ENCODE results near the gene SNX20. TPM values are rescaled to one million over a fixed set of nuclear protein-coding genes. Genes with fewer than 3 reads are reported as not detected.
A peak's percentile ranks its signal among the peaks of the same experiment; 100 is the strongest.

The SNX20 gene
- total RNA-seq, 4 donors from 2014 or later: 0.20 to 4.3 (median 2.6) TPM

- Histone ChIP-seq H3K4me3 (no peak overlapping the region), H3K9me3 (peaks cover 15 to 25% of the 10 kb centered on the region in 2 donors), H3K27me3 (no peaks in the 10 kb centered on the region), H3K27ac (no peak overlapping the region), H3K36me3 (peaks cover 0 to 8% (median 0%) of the 10 kb centered on the region in 4 donors), H3K4me1 (no peaks in the 10 kb centered on the region)
- DNase-seq: no peak
- 86 to 90% methylated on average over 2 to 4 of the region's 4 CpGs for WGBS, 2 donors (ENCODE audit: low coverage in 1 of 2)
- intact Hi-C loops (cut with DNase I; ENCODE audit: low total_unique reads) (no loop called here), in situ Hi-C loops (cut with MboI; ENCODE audit: low pct_ligation_motif_present in 1 of 4, low pct_unique_long_range_greater_than_20kb in 1 of 4, low sequenced_read_pairs in 3 of 4) (loop anchor here in 2 of 4 donors (25.0 kb wide), 2 partner anchors 313 to 438 kb away; partner anchors contain the start of gene BRD7 (in 1 of the 2))
- no peak for TF ChIP-seq CTCF (IDR thresholded peaks at IDR 0.05)
- no peak for TF ChIP-seq POLR2AphosphoS5 (IDR thresholded peaks at IDR 0.05)
- TF ChIP-seq POLR2A (IDR thresholded peaks at IDR 0.05): no peak
- no peak for TF ChIP-seq EP300 (IDR thresholded peaks at IDR 0.05; ENCODE audit: low read depth)
These were observed 6.3 kb downstream of the SNX20 start for GRCh38 chr16:50674831-50675230.

GRCh38 chr16:50673496-50674275 lies 7.4 kb downstream of the SNX20 start:
- TF ChIP-seq EP300 (IDR thresholded peaks at IDR 0.05; ENCODE audit: low read depth) (no peak), POLR2AphosphoS5 (IDR thresholded peaks at IDR 0.05) (no peak), CTCF (IDR thresholded peaks at IDR 0.05) (no peak), POLR2A (IDR thresholded peaks at IDR 0.05) (no peak)
- peaks cover 15 to 25% of the 10 kb centered on the region in 2 donors for H3K9me3 ChIP-seq
- H3K4me3 ChIP-seq: no peak overlapping the region
- no peaks in the 10 kb centered on the region for H3K4me1 ChIP-seq
- H3K27me3 ChIP-seq: no peaks in the 10 kb centered on the region
- no peak for DNase-seq
- H3K36me3 ChIP-seq: peaks cover 0 to 8% (median 0%) of the 10 kb centered on the region in 4 donors
- intact Hi-C loops (cut with DNase I; ENCODE audit: low total_unique reads): no loop called here
- in situ Hi-C loops (cut with MboI; ENCODE audit: low pct_ligation_motif_present in 1 of 4, low pct_unique_long_range_greater_than_20kb in 1 of 4, low sequenced_read_pairs in 3 of 4): loop anchor here in 2 of 4 donors (25.0 kb wide), 2 partner anchors 311 to 436 kb away; partner anchors contain the start of gene BRD7 (in 1 of the 2)
- WGBS, 2 donors (ENCODE audit: low coverage in 1 of 2): 89% methylated on average over 55 of the region's 70 CpGs; no CpG with 5 or more reads in 1 of the 2 donors
- no peak overlapping the region for H3K27ac ChIP-seq

GRCh38 chr16:50671644-50672260 lies 9.4 kb downstream of the SNX20 start:
- Histone ChIP-seq H3K4me3 (no peak overlapping the region), H3K4me1 (no peaks in the 10 kb centered on the region), H3K27me3 (no peaks in the 10 kb centered on the region), H3K27ac (no peak overlapping the region), H3K36me3 (peaks cover 0 to 8% (median 0%) of the 10 kb centered on the region in 4 donors), H3K9me3 (peaks cover 15 to 25% of the 10 kb centered on the region in 2 donors)
- intact Hi-C loops (cut with DNase I; ENCODE audit: low total_unique reads) (no loop called here), in situ Hi-C loops (cut with MboI; ENCODE audit: low pct_ligation_motif_present in 1 of 4, low pct_unique_long_range_greater_than_20kb in 1 of 4, low sequenced_read_pairs in 3 of 4) (loop anchor here in 2 of 4 donors (25.0 kb wide), 2 partner anchors 309 to 434 kb away; partner anchors contain the start of gene BRD7 (in 1 of the 2))
- DNase-seq: no peak
- WGBS, 2 donors (ENCODE audit: low coverage in 1 of 2): 43 to 67% methylated on average over 2 of the region's 2 CpGs
- TF ChIP-seq EP300 (IDR thresholded peaks at IDR 0.05; ENCODE audit: low read depth): no peak
- TF ChIP-seq CTCF (IDR thresholded peaks at IDR 0.05): peak; percentile 19 to 56 (median 42)
- TF ChIP-seq POLR2A (IDR thresholded peaks at IDR 0.05): no peak
- no peak for TF ChIP-seq POLR2AphosphoS5 (IDR thresholded peaks at IDR 0.05)

- peaks cover 0 to 8% (median 0%) of the 10 kb centered on the region in 4 donors for H3K36me3 ChIP-seq
- H3K9me3 ChIP-seq: peaks cover 15 to 25% of the 10 kb centered on the region in 2 donors
- H3K4me3 ChIP-seq: no peak overlapping the region
- peaks cover 0 to 3% (median 0%) of the 10 kb centered on the region in 4 donors for H3K4me1 ChIP-seq
- TF ChIP-seq POLR2A (IDR thresholded peaks at IDR 0.05) (no peak), EP300 (IDR thresholded peaks at IDR 0.05; ENCODE audit: low read depth) (no peak), POLR2AphosphoS5 (IDR thresholded peaks at IDR 0.05) (no peak), CTCF (IDR thresholded peaks at IDR 0.05) (no peak)
- no peak for DNase-seq
- no peaks in the 10 kb centered on the region for H3K27me3 ChIP-seq
- H3K27ac ChIP-seq: no peak overlapping the region
- in situ Hi-C loops (cut with MboI; ENCODE audit: low pct_ligation_motif_present in 1 of 4, low pct_unique_long_range_greater_than_20kb in 1 of 4, low sequenced_read_pairs in 3 of 4): loop anchor here in 2 of 4 donors (25.0 kb wide), 2 partner anchors 308 to 433 kb away; partner anchors contain the start of gene BRD7 (in 1 of the 2)
- WGBS, 2 donors (ENCODE audit: low coverage in 1 of 2): 83 to 92% methylated on average over 2 to 6 of the region's 6 CpGs
- intact Hi-C loops (cut with DNase I; ENCODE audit: low total_unique reads): no loop called here
These were observed 10.6 kb downstream of the SNX20 start for GRCh38 chr16:50670476-50670875.

Measured in transverse colon (tissue), 4 donors.